HuH-7.5 (cell line): ENCODE data around the gene MBOAT1.
"Not testable (repeated sequence)": the region's sequence is repeated elsewhere in the genome, so short reads cannot be mapped to it uniquely, and the experiment has no call there.

Experiments used
- DNase-seq: peaks from one replicate; pipeline ENCODE4 v3.0.0; 2011; ENCODE audit warnings: low spot score

The MBOAT1 gene

DNA sequence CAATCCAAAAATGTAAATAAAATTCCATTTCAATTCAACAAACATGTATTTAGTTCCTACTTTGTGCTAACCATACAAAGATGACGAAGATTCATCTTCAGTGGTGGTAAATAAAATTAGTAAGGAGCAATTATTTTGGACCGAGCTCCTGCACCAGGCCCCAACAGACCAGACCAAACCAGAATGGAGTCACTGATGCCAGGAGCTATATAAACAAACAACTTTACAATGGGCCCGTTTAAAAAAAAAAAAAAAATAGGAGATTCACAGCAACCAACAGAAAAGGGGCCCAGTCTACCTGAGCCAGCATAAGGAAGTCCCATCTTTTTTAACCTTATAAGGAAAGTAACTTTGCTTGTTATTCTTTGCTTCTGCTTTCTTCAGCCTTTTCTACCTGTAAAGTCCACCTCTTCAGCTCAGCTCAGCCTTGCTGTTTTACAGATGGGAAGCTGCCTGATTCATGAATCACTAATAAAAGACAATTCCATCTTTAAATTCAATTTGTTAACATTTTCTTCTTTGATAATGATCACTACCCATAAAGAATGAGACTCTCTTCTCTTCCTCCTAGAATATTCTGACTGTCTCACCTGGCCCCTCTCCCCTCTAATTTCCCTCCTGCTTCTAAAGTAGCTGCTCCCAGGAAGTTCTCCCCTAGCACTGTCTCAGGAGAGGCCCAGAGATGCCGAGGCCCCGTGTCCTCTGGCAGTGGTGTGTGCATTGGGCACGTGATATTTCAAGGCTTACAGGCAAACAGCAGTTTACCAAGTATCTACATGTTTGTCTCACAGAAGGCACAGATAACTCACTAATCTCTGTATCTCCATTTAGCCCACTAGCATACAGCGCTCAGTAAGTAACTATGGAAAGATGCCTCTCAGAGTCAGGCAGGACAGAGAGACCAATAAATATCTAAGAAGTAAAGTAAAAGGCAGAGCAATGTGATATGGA, 8.4 kb downstream of the MBOAT1 start:
- DNase-seq = no peak

DNA sequence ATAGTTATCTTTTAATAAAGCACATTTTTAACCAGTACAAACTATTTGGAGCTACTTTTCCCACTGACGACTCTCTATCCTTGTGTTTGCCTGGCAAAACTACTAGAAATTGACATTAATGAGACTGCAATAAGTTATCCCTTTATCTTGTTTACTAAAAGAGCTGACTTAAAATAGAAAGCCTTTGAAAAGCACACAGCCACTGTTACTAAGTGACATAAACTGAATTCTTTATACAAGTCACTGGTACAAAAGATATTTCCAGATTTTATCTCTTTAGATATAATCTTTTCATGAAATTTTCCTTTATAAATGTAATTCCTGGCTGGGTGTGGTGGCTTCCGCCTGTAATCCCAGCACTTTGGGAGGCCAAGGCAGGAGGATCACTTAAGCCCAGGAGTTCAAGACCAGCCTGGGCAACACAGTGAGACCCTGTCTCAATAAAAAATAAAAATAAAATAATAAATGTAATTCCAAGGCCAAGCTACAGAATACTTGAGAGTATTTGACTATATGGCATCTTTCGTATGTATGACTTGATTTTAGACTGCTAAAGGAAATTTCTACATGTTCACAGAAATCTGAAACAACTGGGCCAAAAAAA, 9.5 kb downstream of the MBOAT1 start:
- DNase-seq = no peak

DNA sequence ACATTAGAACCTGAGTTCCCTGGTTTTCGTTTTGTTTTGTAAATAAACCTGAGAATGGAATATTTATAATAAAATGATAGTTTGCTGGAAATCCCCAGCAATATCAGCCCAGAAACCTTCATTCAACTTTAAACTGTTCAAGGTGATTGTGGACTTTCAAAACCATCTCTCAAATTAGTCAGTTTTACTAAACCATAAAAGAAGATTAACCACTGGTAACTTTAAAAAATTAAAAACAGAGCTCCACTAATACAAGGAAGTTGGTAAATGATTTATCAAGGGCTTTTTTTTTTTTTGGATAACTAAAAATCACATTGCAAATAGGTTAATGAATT, 10.0 kb downstream of the MBOAT1 start:
- no peak for DNase-seq

DNA sequence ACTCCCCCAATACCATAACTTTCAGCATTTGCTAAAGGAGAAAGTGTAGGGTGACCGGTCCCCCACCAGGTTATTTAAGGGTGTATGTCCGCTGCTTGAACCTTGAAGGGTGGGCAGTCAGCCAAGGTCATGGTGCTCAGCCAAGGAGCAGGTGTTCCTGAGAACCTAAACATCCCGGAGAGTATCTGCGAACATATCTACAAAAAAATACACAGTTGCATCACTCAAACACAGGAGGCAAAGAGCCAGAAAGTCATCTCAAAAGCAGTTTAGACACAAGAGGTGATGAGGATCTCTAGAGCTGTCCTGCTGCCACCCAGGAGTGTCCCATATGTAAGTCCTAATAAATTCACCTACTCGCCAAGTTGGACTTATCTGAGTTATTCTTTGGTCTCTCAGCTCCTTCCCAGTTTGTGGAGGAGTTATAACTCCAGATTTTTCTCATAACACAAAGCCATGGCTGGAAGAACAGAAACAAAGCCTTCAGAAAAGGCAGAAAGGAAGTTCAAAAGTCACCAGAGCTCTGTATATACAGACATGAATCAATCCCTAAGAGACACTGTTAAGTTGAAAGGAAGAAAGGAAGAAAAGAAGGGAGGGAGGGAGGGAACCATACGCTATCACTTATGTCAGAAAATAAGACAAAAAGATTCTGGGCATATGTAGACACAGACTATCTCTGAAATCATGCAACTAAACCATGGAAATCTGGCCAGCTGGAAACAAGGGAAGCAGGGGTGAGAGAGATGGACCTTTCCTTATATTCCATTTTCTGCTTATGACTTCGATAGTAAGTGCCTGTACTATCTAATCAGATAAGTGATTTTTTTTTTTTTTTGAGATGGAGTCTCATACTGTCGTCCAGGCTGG, 11.3 kb downstream of the MBOAT1 start:
- DNase-seq = no peak

DNA sequence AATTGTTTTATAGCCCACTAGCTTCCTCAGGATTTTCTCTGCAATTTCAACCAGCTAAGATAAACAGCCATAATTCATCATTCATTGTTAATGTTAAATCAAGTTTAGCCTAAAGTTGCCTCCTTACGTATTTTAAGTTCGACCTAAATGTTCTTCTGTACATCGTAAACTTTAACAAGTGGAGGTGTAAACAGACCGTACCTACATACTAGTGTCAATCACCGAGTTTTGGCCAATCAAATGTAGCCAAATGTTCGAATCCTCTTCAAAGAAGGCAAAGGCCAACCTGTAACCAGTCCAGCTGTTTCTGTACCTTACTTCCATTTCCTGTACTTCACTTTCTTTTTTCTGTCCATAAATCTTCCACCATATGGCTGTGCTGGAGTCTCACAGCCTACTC, 13.5 kb downstream of the MBOAT1 start:
- DNase-seq = no peak

DNA sequence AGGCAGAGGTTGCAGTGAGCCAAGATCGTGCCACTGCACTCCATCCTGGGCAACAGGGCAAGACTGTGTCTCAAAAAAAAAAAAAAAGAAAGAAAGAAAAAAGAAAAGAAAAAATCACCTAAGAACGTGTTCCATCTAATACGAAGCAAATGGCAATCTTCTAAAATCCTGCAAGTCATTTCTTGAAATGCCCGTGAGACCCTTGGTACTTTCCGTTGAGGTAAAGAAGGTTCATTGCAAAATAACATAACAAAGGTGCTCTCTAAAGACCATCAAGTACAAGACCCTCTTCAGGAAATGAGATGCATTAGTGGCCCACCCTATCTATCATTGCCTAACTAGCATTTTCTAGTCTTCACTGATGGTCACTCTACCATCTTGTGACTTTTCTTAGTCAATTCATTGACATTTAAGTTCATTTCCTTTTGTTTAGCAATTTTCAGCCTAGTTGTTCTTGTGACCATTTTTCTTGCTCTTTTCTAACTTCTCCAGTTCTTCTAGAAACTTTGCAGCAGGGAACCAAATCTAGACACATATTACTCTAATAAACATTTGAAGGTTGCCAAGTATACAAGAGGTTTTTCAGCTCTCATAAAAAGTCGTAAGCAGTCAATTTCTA, 14.0 kb downstream of the MBOAT1 start:
- no peak for DNase-seq

DNA sequence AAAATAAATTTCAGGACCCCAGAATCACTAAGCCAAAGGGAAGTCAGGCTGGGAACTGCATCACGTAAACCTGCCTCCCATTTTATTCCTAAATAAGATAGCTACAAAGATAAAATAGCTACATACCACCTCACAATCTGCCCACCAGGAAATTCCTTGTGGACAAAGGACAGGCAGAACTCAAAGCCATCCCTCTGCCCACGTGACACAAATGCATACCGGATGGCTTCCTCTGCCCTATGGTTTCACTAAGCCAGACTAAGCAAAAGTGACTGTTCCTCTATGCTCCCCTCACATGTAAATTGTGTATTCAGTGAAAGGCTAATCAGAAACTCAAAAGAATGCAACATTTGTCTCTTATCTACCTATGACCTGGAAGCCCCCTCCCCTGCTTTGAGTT, 15.0 kb downstream of the MBOAT1 start:
- no peak for DNase-seq

DNA sequence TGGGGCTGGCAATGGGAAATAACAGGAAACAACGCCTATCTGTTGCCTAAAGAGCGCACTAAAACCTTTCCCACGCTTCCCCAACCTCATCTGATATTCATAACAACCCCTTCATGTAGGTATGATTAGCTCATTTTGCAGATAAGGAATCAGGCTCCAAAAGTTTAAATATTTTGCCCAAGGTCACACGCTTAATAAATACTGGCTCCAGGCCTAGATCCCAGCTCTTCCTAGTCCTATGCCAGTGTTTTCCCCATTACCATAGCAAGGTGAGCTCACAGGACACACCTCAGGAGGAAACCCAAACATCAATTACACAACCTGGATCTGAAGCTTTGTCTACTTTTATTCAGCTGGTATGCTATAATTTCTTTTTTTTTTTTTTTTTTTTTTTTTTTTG, 19.6 kb downstream of the MBOAT1 start:
- DNase-seq = no peak

DNA sequence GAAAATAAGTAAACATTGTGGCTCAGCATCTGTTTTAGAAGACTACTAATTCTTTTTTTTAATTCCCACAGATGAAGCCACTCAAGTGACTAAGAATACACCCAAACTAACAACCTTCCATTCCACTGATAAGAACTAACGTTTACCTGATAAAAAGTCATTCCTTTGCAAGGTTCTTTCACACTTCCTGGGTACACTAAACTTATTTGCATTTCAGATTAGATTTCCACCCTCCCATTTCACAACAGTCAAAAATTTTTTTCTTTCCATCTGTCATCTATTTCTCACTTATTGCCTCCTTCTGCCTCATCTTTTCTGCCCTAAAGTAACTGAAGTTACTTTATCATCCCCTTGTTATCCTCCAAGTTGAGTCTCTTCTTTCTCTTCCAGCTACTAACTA, 20.3 kb downstream of the MBOAT1 start:
- no peak for DNase-seq

DNA sequence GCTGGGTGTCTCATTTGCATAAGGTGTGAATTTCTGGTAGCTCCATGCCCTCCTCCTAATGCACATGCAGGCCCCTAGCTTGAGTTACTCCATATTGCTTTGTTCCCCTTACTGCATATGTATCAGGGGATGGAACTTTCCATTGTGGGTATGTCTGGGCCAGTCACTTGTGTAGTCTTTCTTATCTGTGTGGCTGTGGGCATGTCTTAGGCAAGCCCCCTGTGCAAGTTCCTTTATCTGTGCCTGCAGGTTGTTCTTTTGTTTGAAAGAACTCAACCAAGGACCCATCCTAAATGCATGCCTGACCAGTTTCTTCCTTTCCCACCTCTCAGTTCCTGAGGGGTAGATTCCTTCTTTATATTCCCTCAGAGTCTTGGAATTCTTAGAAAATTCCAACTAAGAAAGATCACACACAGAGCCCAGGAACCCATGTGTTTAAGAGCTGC, 23.6 kb downstream of the MBOAT1 start:
- no peak for DNase-seq

DNA sequence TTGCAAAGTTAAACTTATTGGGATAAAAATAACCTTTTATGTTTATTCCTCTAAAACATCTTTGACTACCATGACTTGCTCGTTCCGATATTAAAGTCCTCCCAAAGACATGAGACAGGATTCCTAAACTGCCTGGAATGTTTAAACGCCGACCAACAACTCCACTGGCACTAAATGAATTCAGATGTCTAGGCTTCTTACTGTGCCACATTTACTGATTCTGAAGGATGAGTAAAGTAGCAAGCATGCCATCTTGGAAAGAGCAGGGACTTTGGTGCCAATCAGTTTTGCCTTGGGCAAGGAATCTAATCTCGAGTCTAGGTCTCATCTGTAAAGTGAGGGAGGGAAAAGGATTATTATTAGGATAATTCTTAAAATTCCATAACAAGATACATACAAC, 25.3 kb downstream of the MBOAT1 start:
- DNase-seq = no peak

DNA sequence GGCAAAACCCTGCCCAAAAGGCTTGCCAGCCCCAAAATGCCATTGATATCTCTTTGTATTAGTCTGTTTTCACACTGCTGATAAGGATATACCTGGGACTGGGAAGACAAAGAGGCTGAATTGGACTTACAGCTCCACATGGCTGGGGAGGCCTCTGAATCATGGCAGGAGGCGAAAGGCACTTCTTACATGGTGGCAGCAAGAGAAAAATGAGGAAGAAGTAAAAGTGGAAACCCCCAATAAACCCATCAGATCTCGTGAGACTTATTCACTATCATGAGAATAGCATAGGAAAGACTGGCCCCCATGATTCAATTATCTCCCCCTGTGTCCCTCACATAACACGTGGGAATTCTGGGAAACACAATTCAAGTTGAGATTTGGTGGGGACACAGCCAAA, 28.6 kb downstream of the MBOAT1 start:
- no peak for DNase-seq

DNA sequence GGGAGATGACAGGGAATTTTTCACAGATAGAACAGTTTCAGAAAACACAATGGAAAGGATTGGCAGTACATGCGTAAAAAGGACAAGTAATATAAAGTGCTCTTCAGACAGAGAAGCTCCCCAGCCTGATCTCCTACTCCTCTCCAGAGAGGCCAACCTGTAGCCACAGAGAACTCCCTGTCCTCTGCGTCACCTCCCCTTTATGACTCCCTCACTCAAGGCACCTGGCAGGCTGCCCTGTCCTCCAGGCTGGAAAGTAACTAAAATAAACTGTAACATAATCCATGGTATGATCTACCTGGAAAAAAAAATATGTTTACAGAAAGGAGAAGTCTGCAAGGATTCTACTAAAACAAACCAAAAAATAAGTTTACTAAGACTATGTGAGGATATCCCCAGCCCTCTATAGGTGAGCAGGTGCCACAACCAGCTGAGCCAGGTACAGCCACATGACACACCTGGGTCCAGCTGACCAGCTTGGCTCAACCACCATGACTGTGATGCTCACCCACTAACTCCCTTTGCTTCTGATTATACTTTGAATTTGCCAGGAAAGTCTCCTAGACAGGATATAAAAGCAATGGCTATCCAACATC, 29.2 kb downstream of the MBOAT1 start:
- no peak for DNase-seq

DNA sequence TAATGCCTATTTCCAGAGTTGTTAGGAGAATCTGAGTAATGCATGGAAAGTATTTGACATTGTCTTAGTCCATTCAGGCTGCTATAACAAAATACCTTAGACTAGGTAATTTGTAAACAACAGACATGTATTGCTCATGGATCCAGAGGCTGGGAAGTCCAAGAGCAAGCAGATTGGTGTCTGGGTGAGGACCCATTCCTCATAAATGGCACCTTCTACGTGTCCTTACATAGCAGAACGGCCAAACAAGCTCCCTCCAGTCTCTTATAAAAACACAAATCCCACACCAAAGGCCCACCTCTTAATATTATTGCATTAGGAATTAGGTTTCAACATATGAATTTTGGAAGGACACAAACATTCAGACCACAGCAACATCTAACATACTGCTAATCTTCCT, 30.2 kb downstream of the MBOAT1 start:
- no peak for DNase-seq

DNA sequence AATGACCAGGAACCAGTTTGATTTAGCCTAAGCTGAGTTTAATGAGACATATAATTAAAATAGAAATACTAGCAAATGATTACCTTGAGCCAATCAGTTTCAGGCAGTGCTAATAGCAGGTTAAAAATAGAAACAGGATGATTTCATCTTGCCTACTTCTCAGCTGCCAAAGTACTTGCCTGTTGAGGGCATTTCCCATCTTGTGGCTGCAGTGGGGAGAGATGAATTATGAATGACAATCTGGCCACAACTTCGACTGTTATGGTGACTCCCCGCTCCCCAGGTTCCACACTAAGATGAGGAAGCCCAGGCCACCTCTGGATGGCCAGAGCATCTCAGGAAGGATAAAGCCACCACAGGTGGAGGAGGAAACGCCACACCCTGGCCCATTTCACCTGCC, 31.3 kb downstream of the MBOAT1 start:
- DNase-seq = no peak

DNA sequence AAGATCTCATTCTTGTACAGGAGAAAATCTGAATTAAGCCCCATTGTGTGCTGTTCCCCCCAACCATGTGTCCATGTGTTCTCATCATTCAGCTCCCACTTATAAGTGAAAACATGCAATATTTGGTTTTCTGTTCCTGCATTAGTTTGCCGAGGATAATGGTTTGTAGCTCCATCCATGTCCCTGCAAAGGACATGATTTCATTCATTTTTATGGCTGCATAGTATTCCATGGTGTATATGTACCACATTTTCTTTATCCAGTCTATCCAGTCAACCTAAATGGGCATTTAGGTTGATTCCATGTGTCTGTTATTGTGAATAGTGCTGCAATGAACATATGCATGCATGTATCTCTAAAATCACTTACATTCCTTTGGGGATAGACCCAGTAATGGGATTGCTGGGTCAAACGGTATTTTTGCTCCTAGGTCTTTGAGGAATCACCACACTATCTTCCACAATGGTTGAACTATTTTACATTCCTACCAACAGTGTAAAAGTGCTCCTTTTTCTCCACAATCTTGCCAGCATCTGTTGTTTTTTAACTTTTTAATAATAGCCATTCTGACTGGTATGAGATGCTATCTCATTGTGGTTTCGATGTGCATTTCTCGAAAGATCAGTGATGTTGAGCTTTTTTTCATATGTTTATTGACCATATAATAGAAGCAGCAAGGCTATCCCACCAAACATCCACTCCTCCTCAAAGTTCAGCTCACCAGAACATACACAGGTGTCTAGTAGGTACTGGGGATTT, 32.8 kb downstream of the MBOAT1 start:
- not testable (repeated sequence) for DNase-seq

DNA sequence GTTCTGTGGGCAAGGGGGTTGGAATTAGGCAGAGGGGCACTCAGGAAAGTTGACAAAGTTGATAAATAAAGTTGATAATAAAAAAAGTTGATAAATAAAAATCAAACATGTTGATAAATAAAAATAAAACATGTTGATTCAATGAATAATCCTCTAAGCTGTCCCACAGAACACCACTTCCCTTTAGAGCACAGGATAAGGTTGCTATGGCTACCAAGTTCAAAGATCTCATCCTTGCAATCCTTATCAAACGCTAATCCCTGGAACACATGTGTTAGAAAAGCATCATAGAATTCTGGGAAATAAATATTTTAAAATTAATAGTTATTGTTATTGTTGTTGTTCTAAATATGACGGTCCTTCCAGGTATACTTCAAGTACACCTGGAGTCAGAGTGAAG, 33.9 kb downstream of the MBOAT1 start:
- no peak for DNase-seq

DNA sequence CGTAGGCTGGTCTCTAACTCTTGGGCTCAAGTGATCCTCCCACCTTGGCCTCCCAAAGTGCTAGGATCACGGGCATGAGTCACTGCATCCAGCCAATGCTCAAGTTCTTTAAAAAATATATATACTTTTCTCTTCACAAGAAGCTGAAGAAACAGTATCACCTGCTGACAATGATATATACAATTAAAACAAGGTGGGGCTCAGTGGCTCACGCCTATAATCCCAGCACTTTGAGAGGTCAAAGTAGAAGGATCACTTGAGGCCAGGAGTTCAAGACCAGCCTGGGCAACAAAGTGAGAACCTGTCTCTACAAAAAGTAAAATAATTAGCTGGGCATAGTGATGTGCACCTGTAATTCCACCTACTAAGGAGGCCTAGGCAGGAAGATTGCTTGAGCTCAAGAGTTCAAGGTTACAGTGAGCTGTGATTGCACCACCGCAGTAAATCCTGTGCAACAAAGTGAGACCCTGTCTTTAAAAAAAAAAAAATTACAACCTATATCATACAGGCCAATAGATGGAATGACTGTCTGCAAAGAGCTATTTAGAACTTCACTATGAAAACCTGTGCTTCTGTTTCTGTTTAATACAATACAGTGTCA, 36.4 kb downstream of the MBOAT1 start:
- no peak for DNase-seq

DNA sequence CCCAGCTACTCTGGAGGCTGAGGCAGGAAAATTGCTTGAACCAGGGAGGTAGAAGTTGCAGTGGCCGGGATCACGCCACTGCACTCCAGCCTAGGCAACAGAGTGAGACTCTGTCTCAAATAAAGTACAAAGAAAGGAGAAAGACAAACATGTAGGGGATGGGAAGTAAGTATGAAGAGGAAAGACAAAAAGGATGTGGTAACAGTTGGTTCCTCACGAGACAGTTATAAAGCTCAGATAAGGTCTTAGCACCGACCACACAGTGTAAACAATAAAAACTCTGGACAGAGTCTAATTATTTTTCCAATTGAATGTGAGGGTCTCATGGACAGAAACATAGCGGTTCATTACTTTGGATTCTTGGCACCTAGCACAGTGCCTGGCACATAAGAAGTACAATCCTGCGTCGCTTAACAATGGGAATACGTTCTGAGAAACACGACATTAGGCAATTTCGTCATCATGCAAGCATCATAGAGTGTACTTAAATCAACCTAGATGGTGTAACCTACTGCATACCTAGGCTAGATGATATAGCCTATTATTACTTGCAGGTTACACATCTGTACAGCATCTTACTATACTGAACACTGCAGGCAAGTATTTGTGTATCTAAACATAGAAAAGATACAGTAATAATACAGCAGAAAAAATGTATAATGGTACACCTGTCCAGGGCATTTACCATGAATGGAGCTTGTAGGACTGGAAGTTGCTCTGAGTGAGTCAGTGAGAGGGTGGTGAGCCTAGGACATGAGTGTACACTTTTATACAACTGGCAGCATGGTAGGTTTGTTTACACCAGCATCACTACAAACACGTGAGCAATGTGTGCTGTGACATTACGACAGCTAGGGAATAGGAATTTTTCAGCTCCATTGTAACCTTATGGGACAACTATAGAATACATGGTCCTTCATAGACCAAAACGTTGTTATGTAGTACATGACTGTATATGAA, 38.2 kb downstream of the MBOAT1 start:
- no peak for DNase-seq
